K562 (cell line): ENCODE data around the gene RBPJL. TPM values are rescaled to one million over a fixed set of nuclear protein-coding genes. Genes with fewer than 3 reads are reported as not detected.

Experiments used
- ATAC-seq: fragments of 200-7000 bp; cut with Tn5 transposase; 3 replicates; pipeline ENCODE4 v1.9.1; 2020; ENCODE audit warnings: moderate library complexity
- BruUV-seq: library from RNA; stranded (reverse); fragments of 400-500 nt; replicated peaks from 2 replicates; lab custom pipeline; 2021; lab: Mats Ljungman, UMichigan
- CTCF ChIA-PET: fragments of 300-600 bp; formaldehyde crosslinking; extraction: SDS; loops from one replicate; lab custom pipeline; 2021; ENCODE audit warnings: low intra/inter-chr PET ratio; lab: Yijun Ruan, JAX
- POLR2A ChIA-PET: fragments of 300-600, 350-650 bp; sonication (Branson Sonifier 250); formaldehyde crosslinking; extraction: SDS; loops from one replicate; lab custom pipeline; 2021; ENCODE audit warnings: antibody characterized with exemption, inconsistent platforms; lab: Yijun Ruan, JAX
- DNase-seq, 4 experiments: peaks; one replicate each; pipeline versions ENCODE4 v3.0.0 to v3.0.0-alpha.2; 2011 to 2018; ENCODE audit warnings: low spot score in 3 of 4, mixed read lengths in 3 of 4; ENCODE audit errors: extremely low read depth in 1 of 4
- FAIRE-seq: peaks from 2 replicates; lab custom pipeline; 2011; peaks lifted over from hg19 to GRCh38; lab: Jason Lieb, UNC
- H2AFZ ChIP-seq: 2 replicates; pipeline ENCODE4 v1.6.0; 2011; ENCODE audit warnings: low read depth, low read length, control low read depth, inconsistent platforms
- H3K27ac ChIP-seq: fragments of 200-600 bp; 3 replicates; pipeline ENCODE4 v1.8.0; 2011; ENCODE audit warnings: low read depth, mild to moderate bottlenecking, control low read depth, inconsistent platforms, low read length, moderate library complexity, mixed read lengths; ENCODE audit errors: extremely low read depth
- H3K27me3 ChIP-seq, 2 experiments: fragments of 300-600 bp in 1 of 2; 2 replicates in 1 of 2; 3 replicates in 1 of 2; pipeline versions ENCODE4 v1.6.0 to v1.8.0; 2011; ENCODE audit warnings: inconsistent platforms in 2 of 2, low read length in 2 of 2, mild to moderate bottlenecking in 1 of 2, mixed read lengths in 1 of 2, moderate library complexity in 1 of 2; ENCODE audit not compliant: control insufficient read depth in 2 of 2, insufficient read depth in 2 of 2
- H3K36me3 ChIP-seq: fragments of 300-600 bp; 3 replicates; pipeline ENCODE4 v1.8.0; 2011; ENCODE audit warnings: mild to moderate bottlenecking, low read length, inconsistent platforms; ENCODE audit not compliant: control insufficient read depth, insufficient read depth
- H3K4me1 ChIP-seq, 2 experiments: fragments of 200-600 bp in 1 of 2; replicated peaks in 1 of 2; 2 replicates in 1 of 2; 3 replicates in 1 of 2; pipeline versions ENCODE4 v1.5.1 to v1.8.0; 2011; ENCODE audit warnings: inconsistent platforms in 2 of 2, low read length in 2 of 2, mild to moderate bottlenecking in 1 of 2, mixed read lengths in 1 of 2, moderate library complexity in 1 of 2; ENCODE audit not compliant: control insufficient read depth in 2 of 2, insufficient read depth in 2 of 2
- H3K4me2 ChIP-seq: 2 replicates; pipeline ENCODE4 v1.6.1; 2011; ENCODE audit warnings: low read length, control low read depth, inconsistent platforms, mixed read lengths; ENCODE audit not compliant: insufficient read depth
- H3K4me3 ChIP-seq: fragments of 200-600 bp; sonication (generic), shearing (Covaris generic); 2 replicates; pipeline ENCODE4 v1.5.1; 2016; ENCODE audit warnings: control low read depth, inconsistent platforms
- H3K79me2 ChIP-seq: fragments of 200-600 bp; 3 replicates; pipeline ENCODE4 v1.8.0; 2011; ENCODE audit warnings: low read length, inconsistent platforms; ENCODE audit not compliant: control insufficient read depth, insufficient read depth
- H3K9ac ChIP-seq, 2 experiments: 2 replicates each; pipeline versions ENCODE4 v1.6.0 to v1.6.1; 2011; ENCODE audit warnings: low read depth in 2 of 2, low read length in 2 of 2, control low read depth in 1 of 2, inconsistent platforms in 1 of 2, mild to moderate bottlenecking in 1 of 2, mixed read lengths in 1 of 2; ENCODE audit not compliant: insufficient read depth in 1 of 2
- H3K9me1 ChIP-seq: one replicate; pipeline ENCODE4 v1.6.0; 2011; ENCODE audit warnings: inconsistent platforms, mild to moderate bottlenecking, low read length, moderate library complexity; ENCODE audit not compliant: control insufficient read depth, insufficient read depth
- H3K9me3 ChIP-seq: replicated peaks from 2 replicates; pipeline ENCODE4 v1.5.1; 2011; ENCODE audit warnings: low read depth, low read length, inconsistent platforms; ENCODE audit not compliant: control insufficient read depth, insufficient read depth
- H4K20me1 ChIP-seq: replicated peaks from 2 replicates; pipeline ENCODE4 v1.6.1; 2011; ENCODE audit warnings: low read length, inconsistent platforms, mixed read lengths; ENCODE audit not compliant: control insufficient read depth, insufficient read depth
- CTBP1 ChIP-seq: fragments of 450-650 bp; IDR thresholded peaks from 2 replicates; pipeline ENCODE4 v1.6.1; 2016; ENCODE audit warnings: borderline replicate concordance
- GTF2E2 ChIP-seq: fragments of 200-800 bp; sonication (Bioruptor generic); IDR thresholded peaks from 2 replicates; pipeline ENCODE4 v1.6.1; 2016; ENCODE audit warnings: missing genetic modification characterization, missing compliant biosample characterization
- POLR2H ChIP-seq: IDR thresholded peaks from 2 replicates; pipeline ENCODE4 v1.6.1; 2016; ENCODE audit warnings: missing genetic modification characterization, low read depth, mild to moderate bottlenecking, control low read depth, missing compliant biosample characterization, moderate library complexity
- SLC30A9 ChIP-seq: fragments of 250-450 bp; sonication (Bioruptor Pico); IDR thresholded peaks from 2 replicates; pipeline ENCODE4 v1.8.0; 2022; ENCODE audit warnings: mild to moderate bottlenecking, moderate library complexity
- TCF15 ChIP-seq: fragments of 250-450 bp; sonication (Bioruptor Pico); IDR thresholded peaks from 2 replicates; pipeline ENCODE4 v1.8.0; 2022; ENCODE audit warnings: moderate library complexity, mild to moderate bottlenecking, inconsistent platforms
- TRIM28 ChIP-seq: fragments of 450-650 bp; IDR thresholded peaks from 2 replicates; pipeline ENCODE4 v1.6.1; 2017
- ZNF184 ChIP-seq: sonication (generic); formaldehyde crosslinking; IDR thresholded peaks from 2 replicates; pipeline ENCODE4 v1.5.0; 2020; ENCODE audit warnings: missing genetic modification reagents
- ZNF217 ChIP-seq: sonication (generic); formaldehyde crosslinking; IDR thresholded peaks from 2 replicates; pipeline ENCODE4 v1.8.0; 2022; ENCODE audit warnings: mild to moderate bottlenecking, missing genetic modification reagents
- ZNF436 ChIP-seq: fragments of 250-450, 450-650 bp; sonication (Bioruptor Pico); formaldehyde crosslinking; IDR thresholded peaks from 2 replicates; pipeline ENCODE4 v1.7.0; 2020; ENCODE audit warnings: mild to moderate bottlenecking
- WGBS: fragments of 100-300 bp; shearing (Covaris generic); methylation state at CpG from one replicate; pipeline ENCODE4 v1.1.6; 2016; ENCODE audit warnings: low coverage, mixed read lengths; ENCODE audit not compliant: insufficient coverage; ENCODE audit errors: missing lambda C conversion rate; 5-methylcytosine and 5-hydroxymethylcytosine counted together
- in situ Hi-C: fragments of 300-500 bp; cut with MboI; formaldehyde crosslinking; loops from 4 replicates; pipeline ENCODE4 v1.15.0; 2018; ENCODE audit warnings: inconsistent platforms, mixed read lengths
- intact Hi-C: fragments of 100-400 bp; cut with micrococcal nuclease; formaldehyde crosslinking; loops from 2 replicates; pipeline ENCODE4 v1.14.2; 2022
- polyA plus RNA-seq, 8 experiments: library from polyadenylated mRNA; depleted of rRNA in 4 of 8; stranded (reverse) in 5 of 8; unstranded in 3 of 8; fragments of >200 nt; fragmentation: Nextera tagmentation in 2 of 8; fragmentation: Illumina TruSeq in 1 of 8; extraction: Ambion mirVana in 2 of 8; extraction: Trizol in 1 of 8; gene quantifications; 2 replicates each; pipeline versions ENCODE4 v1.2.1 to v1.2.3, GENCODE V29; 2011 to 2014; ENCODE audit warnings: inconsistent platforms in 1 of 8, missing spikeins in 1 of 8
- total RNA-seq, 7 experiments: library from RNA; depleted of rRNA in 6 of 7; stranded (reverse); fragments of >200 nt in 6 of 7; fragmentation: Illumina TruSeq in 2 of 7; extraction: Trizol in 2 of 7; gene quantifications; 2 replicates each; pipeline versions ENCODE4 v1.2.1 to v1.2.3, GENCODE V29; 2011 to 2021; ENCODE audit warnings: low replicate concordance in 1 of 7

The RBPJL gene
- total and polyA plus RNA-seq, 9 of the 15 experiments (the other 6 are each of a cell fraction or from before 2014, with no cell fraction given): not detected

- in situ Hi-C loops (no loop called here), intact Hi-C loops (no loop called here)
- CTCF ChIA-PET: no interaction called here
- H3K27me3 ChIP-seq: no peaks in the 10 kb centered on the region
- no peak overlapping the region for H3K4me2 ChIP-seq
- TF ChIP-seq TCF15 (CRISPR knock-in tag): no peak
- TF ChIP-seq ZNF184 (CRISPR knock-in tag): no peak
- no peak for TF ChIP-seq POLR2H (tag)
- peaks cover 4 to 9% of the 10 kb centered on the region in 2 experiments; a peak in 4 of 5 replicates for H3K4me1 ChIP-seq
- H3K9me3 ChIP-seq: no peaks in the 10 kb centered on the region
- no peaks in the 10 kb centered on the region for H4K20me1 ChIP-seq
- no peak overlapping the region for H3K4me3 ChIP-seq
- POLR2A ChIA-PET: interaction anchor here (0.7 to 1.9 kb wide), 2 partner anchors 9 to 22 kb away, joined by 3 to 5 read pairs; partner anchors contain the start of gene SDC4
- H3K36me3 ChIP-seq: peaks cover 11% of the 10 kb centered on the region; the same call in 2 of the 3 replicates
- peaks cover 3% of the 10 kb centered on the region for H3K9me1 ChIP-seq
- no peak for ATAC-seq
- WGBS: 67% methylated on average over 5 of the region's 6 CpGs
- H3K27ac ChIP-seq: no peak overlapping the region
- no peaks in the 10 kb centered on the region for H3K79me2 ChIP-seq
- no peak for DNase-seq
- H3K9ac ChIP-seq: no peak overlapping the region
- BruUV-seq: no TSS peak
- H2AFZ ChIP-seq: no peak overlapping the region
- no peak for FAIRE-seq
These were observed 18.7 kb downstream of the RBPJL start for GRCh38 chr20:45325371-45325770.

- DNase-seq (no peak), ATAC-seq (no peak), FAIRE-seq (no peak)
- ChIA-PET CTCF (no interaction called here), POLR2A (interaction anchor here (0.9 kb wide), 1 partner anchor 19 kb away, joined by 4 read pairs; no protein-coding TSS in a partner anchor)
- Histone ChIP-seq H3K9ac (no peak overlapping the region), H3K36me3 (peaks cover 21% of the 10 kb centered on the region; the same call in 2 of the 3 replicates), H2AFZ (no peak overlapping the region), H4K20me1 (no peaks in the 10 kb centered on the region), H3K9me1 (peaks cover 3% of the 10 kb centered on the region), H3K4me1 (peaks cover 0 to 5% of the 10 kb centered on the region in 2 experiments; a peak in 1 of 5 replicates), H3K27me3 (no peaks in the 10 kb centered on the region), H3K4me3 (no peak overlapping the region), H3K9me3 (no peaks in the 10 kb centered on the region), H3K27ac (no peak overlapping the region), H3K79me2 (no peaks in the 10 kb centered on the region), H3K4me2 (no peak overlapping the region)
- intact Hi-C loops: no loop called here
- WGBS: 85% methylated on average over 4 of the region's 4 CpGs
- BruUV-seq: no TSS peak
- in situ Hi-C loops: no loop called here
- TF ChIP-seq GTF2E2 (no peak), SLC30A9 (no peak), CTBP1 (no peak), ZNF436 (CRISPR knock-in tag) (no peak), ZNF217 (CRISPR knock-in tag) (no peak), TRIM28 (no peak)
These were observed 21.8 kb downstream of the RBPJL start for GRCh38 chr20:45328451-45328850.
